ENCODE results near the gene FAM169A.
"Not testable (repeated sequence)": the region's sequence is repeated elsewhere in the genome, so short reads cannot be mapped to it uniquely, and the experiment has no call there.

FAM169A gene

DNA sequence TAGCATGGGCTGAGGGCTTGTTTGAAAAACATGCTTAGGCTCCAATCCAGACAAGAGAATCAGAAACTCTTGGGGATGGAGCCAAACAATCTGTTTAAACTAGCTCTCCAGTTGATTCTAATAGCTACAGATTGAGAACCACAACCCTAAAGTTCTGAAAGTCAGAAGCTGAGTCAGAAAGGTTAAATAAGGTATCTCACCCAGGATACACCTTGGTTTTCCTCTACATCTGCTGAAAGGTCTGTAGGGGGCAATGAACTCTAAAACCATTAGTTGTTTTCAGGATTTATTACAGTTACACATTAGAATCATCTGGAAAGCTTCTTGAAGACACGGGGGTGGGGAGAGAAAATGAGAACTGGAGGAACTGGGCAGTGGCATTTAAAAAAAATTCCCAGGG lies 104.9 kb downstream of the FAM169A start:
- Histone ChIP-seq H3K4me3 (ENCODE audit: low read length) (no peak overlapping the region), H3K27me3 (replicated peaks; ENCODE audit: control insufficient read depth, insufficient read depth, low read length) (no peaks in the 10 kb centered on the region), H3K9ac (ENCODE audit: low read length) (no peak overlapping the region), H3K4me1 (ENCODE audit: control insufficient read depth, insufficient read depth, low read length) (peaks cover 27% of the 10 kb centered on the region), H3K9me3 (ENCODE audit: control insufficient read depth, low read length) (peaks cover under 1% of the 10 kb centered on the region), H3K36me3 (ENCODE audit: control insufficient read depth, insufficient read depth, low read length, severe bottlenecking) (peaks cover 56% of the 10 kb centered on the region)
- no peak for DNase-seq (ENCODE audit: low read depth)

GRCh38 chr5:74748742-74749141 lies 117.4 kb downstream of the FAM169A start:
- H3K9ac ChIP-seq (ENCODE audit: low read length); H3K4me3 ChIP-seq (ENCODE audit: low read length); H3K27me3 ChIP-seq (replicated peaks; ENCODE audit: control insufficient read depth, insufficient read depth, low read length); H3K4me1 ChIP-seq (ENCODE audit: control insufficient read depth, insufficient read depth, low read length); DNase-seq (ENCODE audit: low read depth); H3K9me3 ChIP-seq (ENCODE audit: control insufficient read depth, low read length): not testable (repeated sequence)
- peaks cover 69% of the 10 kb centered on the region for H3K36me3 ChIP-seq (ENCODE audit: control insufficient read depth, insufficient read depth, low read length, severe bottlenecking)

- Histone ChIP-seq H3K4me1 (ENCODE audit: control insufficient read depth, insufficient read depth, low read length) (no peaks in the 10 kb centered on the region), H3K4me3 (ENCODE audit: low read length) (no peak overlapping the region), H3K36me3 (ENCODE audit: control insufficient read depth, insufficient read depth, low read length, severe bottlenecking) (peaks cover 78% of the 10 kb centered on the region), H3K9me3 (ENCODE audit: control insufficient read depth, low read length) (no peaks in the 10 kb centered on the region), H3K9ac (ENCODE audit: low read length) (no peak overlapping the region), H3K27me3 (replicated peaks; ENCODE audit: control insufficient read depth, insufficient read depth, low read length) (no peaks in the 10 kb centered on the region)
- no peak for DNase-seq (ENCODE audit: low read depth)
These were observed 127.8 kb downstream of the FAM169A start for GRCh38 chr5:74738406-74738805.

GRCh38 chr5:74736759-74737158 lies 129.4 kb downstream of the FAM169A start:
- no peak for DNase-seq (ENCODE audit: low read depth)
- H3K4me3 ChIP-seq (ENCODE audit: low read length) = no peak overlapping the region
- no peaks in the 10 kb centered on the region for H3K4me1 ChIP-seq (ENCODE audit: control insufficient read depth, insufficient read depth, low read length)
- no peaks in the 10 kb centered on the region for H3K27me3 ChIP-seq (replicated peaks; ENCODE audit: control insufficient read depth, insufficient read depth, low read length)
- H3K9me3 ChIP-seq (ENCODE audit: control insufficient read depth, low read length) = no peaks in the 10 kb centered on the region
- H3K9ac ChIP-seq (ENCODE audit: low read length) = no peak overlapping the region
- H3K36me3 ChIP-seq (ENCODE audit: control insufficient read depth, insufficient read depth, low read length, severe bottlenecking) = peaks cover 85% of the 10 kb centered on the region

All from adipocyte (in vitro differentiated cells).